Umbilical cord (tissue), 1 donor: ENCODE data around the gene MYOG. TPM values are rescaled to one million over a fixed set of nuclear protein-coding genes. Genes with fewer than 3 reads are reported as not detected.

ENCODE experiments used
- total RNA-seq: library from RNA; depleted of rRNA; stranded (reverse); fragments of >200 nt; gene quantifications from one replicate; pipeline ENCODE4 v1.2.3, GENCODE V29; 2014; ENCODE audit warnings: low replicate concordance; ENCODE audit not compliant: insufficient read depth

Gene MYOG
- total RNA-seq, 1 donor from 2014 or later: 2.6 TPM

Other genes with a start within 250 kb of the MYOG start
- gene RABIF, start 196.9 kb downstream of the MYOG start, total RNA-seq: 5.3 TPM
- gene KLHL12, start 158.8 kb downstream of the MYOG start, total RNA-seq: 21.7 TPM
- gene ADIPOR1, start 127.7 kb downstream of the MYOG start, total RNA-seq: 90.8 TPM
- gene CYB5R1, start 118.8 kb downstream of the MYOG start, total RNA-seq: 28.2 TPM
- gene TMEM183A, start 78.6 kb downstream of the MYOG start, total RNA-seq: 41.7 TPM
- gene PPFIA4, start 59.5 kb downstream of the MYOG start, total RNA-seq: 23.1 TPM
- gene ADORA1, start 41.7 kb upstream of the MYOG start, total RNA-seq: 5.8 TPM
- not detected for gene MYBPH, start 89.8 kb upstream of the MYOG start, total RNA-seq
- 5.8 TPM for gene CHI3L1, start 100.7 kb upstream of the MYOG start, total RNA-seq
- 1.4 TPM for gene CHIT1, start 143.7 kb upstream of the MYOG start, total RNA-seq
- gene BTG2, start 219.5 kb upstream of the MYOG start, total RNA-seq: 63.3 TPM